ENCODE results near the gene PSMB10. TPM values are rescaled to one million over a fixed set of nuclear protein-coding genes. Genes with fewer than 3 reads are reported as not detected.
A peak's percentile ranks its signal among the peaks of the same experiment; 100 is the strongest.

Gene PSMB10
- total RNA-seq, 1 donor from 2014 or later, result 29.9 TPM

GRCh38 chr16:67963662-67964321, 27.1 kb upstream of the PSMB10 start:
- peak; percentile 24 for DNase-seq (ENCODE audit: low spot score)

GRCh38 chr16:67963292-67963661, 26.6 kb upstream of the PSMB10 start:
- DNase-seq (ENCODE audit: low spot score), result no peak

GRCh38 chr16:67962135-67962534, 25.5 kb upstream of the PSMB10 start:
- no peak for DNase-seq (ENCODE audit: low spot score)

GRCh38 chr16:67961551-67961957, 24.9 kb upstream of the PSMB10 start:
- no peak for DNase-seq (ENCODE audit: low spot score)

- DNase-seq (ENCODE audit: low spot score), result no peak
Measured at GRCh38 chr16:67959536-67960329, 23.1 kb upstream of the PSMB10 start.

- no peak for DNase-seq (ENCODE audit: low spot score)
Measured at GRCh38 chr16:67957622-67958021, 21.0 kb upstream of the PSMB10 start.

- no peak for DNase-seq (ENCODE audit: low spot score)
Measured at GRCh38 chr16:67954421-67955196, 18.0 kb upstream of the PSMB10 start.

- DNase-seq (ENCODE audit: low spot score), result no peak
Measured at GRCh38 chr16:67953641-67954375, 17.2 kb upstream of the PSMB10 start.

- no peak for DNase-seq (ENCODE audit: low spot score)
Measured at GRCh38 chr16:67951485-67951884, 14.8 kb upstream of the PSMB10 start.

GRCh38 chr16:67950335-67950843, 13.7 kb upstream of the PSMB10 start:
- no peak for DNase-seq (ENCODE audit: low spot score)

- DNase-seq (ENCODE audit: low spot score), result no peak
Measured at GRCh38 chr16:67949645-67950044, 13.0 kb upstream of the PSMB10 start.

- DNase-seq (ENCODE audit: low spot score), result no peak
Measured at GRCh38 chr16:67948015-67948414, 11.4 kb upstream of the PSMB10 start.

GRCh38 chr16:67946966-67947558, 10.4 kb upstream of the PSMB10 start:
- DNase-seq (ENCODE audit: low spot score), result no peak

- DNase-seq (ENCODE audit: low spot score), result no peak
Measured at GRCh38 chr16:67946128-67946569, 9.5 kb upstream of the PSMB10 start.

GRCh38 chr16:67945392-67945933, 8.8 kb upstream of the PSMB10 start:
- DNase-seq (ENCODE audit: low spot score), result no peak

GRCh38 chr16:67944690-67945391, 8.2 kb upstream of the PSMB10 start:
- no peak for DNase-seq (ENCODE audit: low spot score)

- DNase-seq (ENCODE audit: low spot score), result peak; percentile 24
Measured at GRCh38 chr16:67943619-67944504, 7.2 kb upstream of the PSMB10 start, which contains the start of gene LCAT. Gene LCAT, minus strand, starts transcription at chr16:67944120. Its CDS starts 19 bp downstream, at chr16:67944101.

GRCh38 chr16:67943256-67943618, 6.6 kb upstream of the PSMB10 start:
- no peak for DNase-seq (ENCODE audit: low spot score)
